ENCODE measurements around the gene CYP1B1. TPM values are rescaled to one million over a fixed set of nuclear protein-coding genes. Genes with fewer than 3 reads are reported as not detected.

The CYP1B1 gene
- 10 to 100 TPM; 14.3 to 36.9 TPM for total RNA-seq
- 18.5 TPM for polyA plus RNA-seq (ENCODE audit: insufficient read depth, low read depth, low replicate concordance)
- long read RNA-seq, donor 1, full-length matches to known transcripts: 19 of 40 reads
- long read RNA-seq, donor 1, partial matches to known transcripts: 21 of 40 reads
- long read RNA-seq, donor 1, other reads (novel, unspliced or antisense): 0 of 40 reads
- long read RNA-seq, donor 2, full-length matches to known transcripts: 12 of 18 reads
- long read RNA-seq, donor 2, partial matches to known transcripts: 6 of 18 reads
- long read RNA-seq, donor 2, other reads (novel, unspliced or antisense): 0 of 18 reads

DNA sequence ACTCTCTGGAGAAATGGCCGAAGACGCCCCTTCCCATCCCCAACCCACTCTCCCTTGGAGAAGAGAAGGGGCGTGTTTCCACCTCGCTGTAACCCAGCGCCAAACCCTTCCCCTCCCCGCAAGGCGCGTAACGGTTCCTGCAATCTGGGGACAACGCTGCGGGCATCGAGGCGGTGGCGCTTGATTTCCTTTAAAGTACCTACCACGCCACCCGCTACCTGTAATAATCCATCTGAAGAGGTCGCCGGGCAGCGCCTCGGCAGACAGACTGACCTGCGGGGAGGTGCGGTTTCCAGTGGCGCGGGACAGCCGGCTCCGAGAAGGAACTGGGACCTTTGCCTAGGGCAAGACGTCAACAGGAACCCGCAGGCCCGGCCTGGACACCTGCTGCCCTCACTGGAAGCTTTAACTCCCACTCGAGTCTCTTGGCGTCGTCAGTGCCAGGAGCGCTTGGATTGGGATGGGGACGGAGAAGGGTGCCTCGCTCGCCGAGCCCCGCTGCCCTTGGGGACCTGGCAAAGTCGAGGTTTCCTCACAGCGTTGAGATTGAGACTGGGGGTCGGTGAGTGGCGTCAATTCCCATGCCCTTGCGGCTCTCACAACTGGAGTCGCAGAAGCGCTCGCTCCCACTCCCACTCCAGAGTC lies at the start of gene CYP1B1:
TSS of gene CYP1B1 (minus strand) at position 645 of the 645 bp plus-strand sequence. CDS start 763 bp downstream, outside the sequence.
- H3K4me1 ChIP-seq: peaks cover 23% of the 10 kb centered on the region
- intact Hi-C loops (cut with DNase I; ENCODE audit: low total_unique reads): loop anchor here (10.0 kb wide), 1 partner anchor 199 kb away; no protein-coding TSS in a partner anchor
- peak within 1 kb of the TSS; percentile 83 to 88 for H3K27ac ChIP-seq
- peak; percentile 55 for DNase-seq
- no peaks in the 10 kb centered on the region for H3K9me3 ChIP-seq
- H3K36me3 ChIP-seq (ENCODE audit: low read depth, missing control alignments): no peaks in the 10 kb centered on the region
- TF ChIP-seq, protein P1, sequence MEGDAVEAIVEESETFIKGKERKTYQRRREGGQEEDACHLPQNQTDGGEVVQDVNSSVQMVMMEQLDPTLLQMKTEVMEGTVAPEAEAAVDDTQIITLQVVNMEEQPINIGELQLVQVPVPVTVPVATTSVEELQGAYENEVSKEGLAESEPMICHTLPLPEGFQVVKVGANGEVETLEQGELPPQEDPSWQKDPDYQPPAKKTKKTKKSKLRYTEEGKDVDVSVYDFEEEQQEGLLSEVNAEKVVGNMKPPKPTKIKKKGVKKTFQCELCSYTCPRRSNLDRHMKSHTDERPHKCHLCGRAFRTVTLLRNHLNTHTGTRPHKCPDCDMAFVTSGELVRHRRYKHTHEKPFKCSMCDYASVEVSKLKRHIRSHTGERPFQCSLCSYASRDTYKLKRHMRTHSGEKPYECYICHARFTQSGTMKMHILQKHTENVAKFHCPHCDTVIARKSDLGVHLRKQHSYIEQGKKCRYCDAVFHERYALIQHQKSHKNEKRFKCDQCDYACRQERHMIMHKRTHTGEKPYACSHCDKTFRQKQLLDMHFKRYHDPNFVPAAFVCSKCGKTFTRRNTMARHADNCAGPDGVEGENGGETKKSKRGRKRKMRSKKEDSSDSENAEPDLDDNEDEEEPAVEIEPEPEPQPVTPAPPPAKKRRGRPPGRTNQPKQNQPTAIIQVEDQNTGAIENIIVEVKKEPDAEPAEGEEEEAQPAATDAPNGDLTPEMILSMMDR (IDR thresholded peaks at IDR 0.05): no peak
- no peak for TF ChIP-seq POLR2A (IDR thresholded peaks at IDR 0.05)
- no peaks in the 10 kb centered on the region for H3K27me3 ChIP-seq
- H3K4me3 ChIP-seq: peak within 1 kb of the TSS; percentile 63 to 69
- 2 to 7% methylated on average over 23 to 46 of the region's 46 CpGs for WGBS, 2 donors

DNA sequence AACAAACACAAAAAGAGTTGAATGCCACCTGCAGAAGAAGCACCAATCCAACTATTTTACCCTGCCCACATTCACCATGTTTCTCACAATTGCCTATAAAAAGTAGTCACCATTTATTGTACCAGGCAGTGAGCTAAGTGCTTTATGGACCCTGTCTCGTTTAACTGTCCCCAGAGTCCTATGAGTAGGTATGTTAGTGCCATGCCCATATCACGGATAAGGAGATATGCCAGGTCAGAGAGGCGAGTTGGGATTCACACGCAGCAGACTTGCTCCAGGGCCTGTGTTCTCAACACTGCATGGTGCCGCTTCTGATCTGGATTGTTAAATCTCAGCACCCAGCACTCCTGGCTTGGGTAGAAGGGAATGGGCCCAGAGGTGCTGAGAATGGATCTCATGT lies 49.1 kb upstream of the CYP1B1 start:
- H3K9me3 ChIP-seq: no peaks in the 10 kb centered on the region
- TF ChIP-seq, protein P1 (IDR thresholded peaks at IDR 0.05): no peak
- no peak for TF ChIP-seq POLR2A (IDR thresholded peaks at IDR 0.05)
- no peaks in the 10 kb centered on the region for H3K36me3 ChIP-seq (ENCODE audit: low read depth, missing control alignments)
- intact Hi-C loops (cut with DNase I; ENCODE audit: low total_unique reads): no loop called here
- DNase-seq: no peak
- H3K27me3 ChIP-seq: no peaks in the 10 kb centered on the region
- no peak overlapping the region for H3K4me3 ChIP-seq
- H3K4me1 ChIP-seq: peaks cover 6% of the 10 kb centered on the region
- H3K27ac ChIP-seq: no peak overlapping the region
- WGBS, 2 donors: 88 to 94% methylated on average over 5 of the region's 5 CpGs

DNA sequence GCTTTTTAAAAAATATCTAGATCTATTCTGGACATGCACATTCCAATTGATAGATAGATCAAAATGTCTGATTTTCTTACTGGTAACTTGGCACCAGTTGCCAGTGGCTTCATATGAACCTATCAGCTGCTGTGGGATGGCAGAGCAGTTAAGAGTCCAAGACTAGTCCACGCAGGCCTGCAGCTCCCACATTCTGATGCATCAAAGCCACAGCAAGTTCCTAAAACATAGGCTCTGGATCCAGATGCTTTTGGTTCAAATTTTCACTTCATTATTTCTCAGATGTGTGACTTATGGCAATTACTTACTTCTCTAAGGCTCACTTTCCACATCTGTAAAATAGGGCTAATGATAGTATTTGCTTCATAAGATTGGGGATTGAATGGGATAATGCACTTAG lies 48.0 kb upstream of the CYP1B1 start:
- no peaks in the 10 kb centered on the region for H3K27me3 ChIP-seq
- no peaks in the 10 kb centered on the region for H3K36me3 ChIP-seq (ENCODE audit: low read depth, missing control alignments)
- no peak overlapping the region for H3K27ac ChIP-seq
- 68 to 88% methylated on average over 1 of the region's 1 CpG for WGBS, 2 donors
- H3K4me1 ChIP-seq: no peaks in the 10 kb centered on the region
- intact Hi-C loops (cut with DNase I; ENCODE audit: low total_unique reads): no loop called here
- no peak overlapping the region for H3K4me3 ChIP-seq
- no peaks in the 10 kb centered on the region for H3K9me3 ChIP-seq
- no peak for DNase-seq
- TF ChIP-seq, protein P1 (IDR thresholded peaks at IDR 0.05): no peak
- no peak for TF ChIP-seq POLR2A (IDR thresholded peaks at IDR 0.05)

DNA sequence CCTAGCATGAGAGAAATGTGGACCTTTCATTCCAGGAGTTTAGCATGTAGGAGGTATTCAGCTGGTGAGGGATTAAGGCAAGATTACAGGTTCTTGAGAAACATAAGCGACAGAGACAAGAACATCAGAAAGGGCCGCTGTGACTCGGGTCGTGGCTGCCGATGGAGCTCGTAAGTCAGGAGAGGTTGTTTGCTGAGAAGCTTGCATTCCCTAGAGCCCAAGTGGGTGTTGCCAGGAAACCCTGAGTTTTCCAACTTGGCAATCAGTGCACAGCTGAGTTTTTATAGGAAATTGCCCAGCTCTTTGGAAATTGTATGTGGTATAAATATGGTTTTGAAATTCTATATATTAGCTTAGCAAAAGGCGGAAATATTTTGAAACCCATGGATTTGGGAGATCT lies 46.4 kb upstream of the CYP1B1 start:
- WGBS, 2 donors: 57 to 60% methylated on average over 7 of the region's 7 CpGs
- no peak for TF ChIP-seq POLR2A (IDR thresholded peaks at IDR 0.05)
- TF ChIP-seq, protein P1 (IDR thresholded peaks at IDR 0.05): no peak
- Histone ChIP-seq H3K27me3 (no peaks in the 10 kb centered on the region), H3K9me3 (no peaks in the 10 kb centered on the region), H3K36me3 (ENCODE audit: low read depth, missing control alignments) (no peaks in the 10 kb centered on the region), H3K4me1 (no peaks in the 10 kb centered on the region), H3K4me3 (no peak overlapping the region), H3K27ac (peak overlapping the region in 1 of 2 donors; percentile 64)
- intact Hi-C loops (cut with DNase I; ENCODE audit: low total_unique reads): no loop called here
- DNase-seq: no peak

Data from testis (tissue), 5 donors.